IPS DF 4.7 (cell line): Measurements from ENCODE around the gene DLG2.
"Not testable (repeated sequence)": the region's sequence is repeated elsewhere in the genome, so short reads cannot be mapped to it uniquely, and the experiment has no call there.

Source experiments
- DNase-seq: peaks from one replicate; pipeline ENCODE4 v3.0.0-alpha.2; 2013; ENCODE audit warnings: low spot score; ENCODE audit errors: extremely low read depth

The DLG2 gene

DNA sequence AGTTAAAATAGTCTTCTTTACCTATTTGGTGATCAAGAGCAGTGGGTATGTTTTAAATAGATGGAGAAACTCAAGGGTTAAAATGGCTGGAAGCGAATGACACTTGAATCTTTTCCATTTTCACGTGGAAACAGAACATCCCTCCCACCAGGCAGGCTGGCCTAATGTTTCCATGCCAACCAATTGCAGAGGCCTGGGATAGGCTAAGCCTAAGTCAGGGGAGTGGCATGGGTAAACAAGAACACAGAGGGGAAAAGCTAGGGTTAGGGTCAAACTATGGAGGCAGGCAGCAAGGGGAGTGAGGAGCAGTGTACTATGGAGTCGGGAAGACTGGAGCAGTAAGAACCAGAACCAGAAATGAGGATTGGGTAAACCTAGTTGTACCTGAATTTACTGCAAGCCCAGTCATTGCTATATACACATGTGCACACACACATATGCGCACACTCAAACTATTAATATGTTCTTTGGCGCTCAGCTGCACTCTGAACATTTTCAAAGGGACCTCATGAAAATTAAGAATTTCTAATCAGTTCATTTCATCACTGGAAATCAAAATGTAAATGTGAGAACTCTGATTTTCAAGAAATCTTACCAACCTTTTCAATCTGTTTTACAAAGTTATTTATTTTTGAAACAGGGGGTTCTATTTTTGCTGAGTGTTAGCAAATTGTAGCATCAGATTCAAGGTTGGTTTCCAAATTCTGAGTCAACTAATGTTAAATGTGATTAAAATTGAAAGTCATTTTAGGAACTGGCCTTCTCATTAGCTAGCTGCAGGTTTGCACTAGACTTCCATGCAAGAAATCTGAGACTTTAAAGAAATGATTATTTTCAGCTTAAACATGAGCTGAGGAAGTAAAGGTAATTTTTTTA lies 2014.0 kb downstream of the DLG2 start:
- peak; percentile 11 for DNase-seq

DNA sequence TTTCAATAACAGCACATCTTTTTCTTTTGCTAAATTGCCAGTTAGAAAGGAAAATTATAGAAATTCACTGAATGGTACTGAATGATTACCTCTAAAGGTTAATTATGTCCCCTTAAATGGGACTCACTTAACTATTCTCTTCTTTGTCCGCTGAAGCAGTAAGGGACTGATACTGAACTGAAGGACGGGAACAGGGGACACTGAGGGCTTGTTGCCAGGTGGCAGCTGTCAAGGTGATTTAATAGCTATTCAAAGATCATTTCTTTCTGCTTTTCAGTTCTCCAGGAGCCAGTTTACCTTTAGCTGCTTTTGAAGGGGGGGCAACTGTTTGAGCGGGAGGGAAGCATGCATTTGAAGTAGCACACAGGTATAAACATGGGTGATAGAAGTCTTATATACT lies 2015.5 kb downstream of the DLG2 start:
- DNase-seq: no peak

DNA sequence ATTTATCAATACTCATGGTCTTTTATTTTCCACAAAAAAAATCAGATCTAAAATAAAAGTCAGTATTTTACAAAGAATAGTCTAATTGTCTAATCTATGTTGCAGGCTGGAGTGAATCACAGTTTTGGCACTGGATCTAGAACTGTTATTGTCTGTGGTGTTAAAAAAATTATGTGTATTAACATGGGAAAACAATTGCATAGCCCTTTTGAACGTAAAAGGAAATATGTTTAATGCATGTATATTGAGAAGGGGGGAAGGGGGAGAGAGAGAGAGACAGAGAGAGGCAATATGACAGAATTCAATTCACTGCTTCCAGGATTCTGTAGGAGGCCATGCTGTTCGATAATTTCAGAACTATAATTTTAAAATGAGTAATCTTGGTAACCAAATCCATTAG lies 2016.1 kb downstream of the DLG2 start:
- no peak for DNase-seq

DNA sequence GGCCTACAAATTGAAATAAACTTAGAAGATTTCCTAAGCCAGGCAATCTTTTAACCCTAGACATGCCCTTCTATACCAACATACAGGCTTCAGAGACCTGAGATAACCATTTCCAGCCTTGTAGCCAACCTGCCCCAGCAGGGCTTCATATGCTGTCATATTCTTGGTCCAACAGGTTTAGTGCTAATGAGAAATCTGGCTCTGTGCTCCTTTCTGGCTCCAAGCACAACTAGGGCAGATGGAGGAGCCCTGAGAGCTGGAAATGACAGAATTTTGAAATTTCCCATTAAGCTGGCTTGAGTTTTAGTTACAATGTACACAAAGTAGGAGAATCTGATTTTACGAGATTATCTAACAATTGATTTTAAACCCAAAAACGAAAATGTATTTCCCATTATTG lies 2018.0 kb downstream of the DLG2 start:
- no peak for DNase-seq

DNA sequence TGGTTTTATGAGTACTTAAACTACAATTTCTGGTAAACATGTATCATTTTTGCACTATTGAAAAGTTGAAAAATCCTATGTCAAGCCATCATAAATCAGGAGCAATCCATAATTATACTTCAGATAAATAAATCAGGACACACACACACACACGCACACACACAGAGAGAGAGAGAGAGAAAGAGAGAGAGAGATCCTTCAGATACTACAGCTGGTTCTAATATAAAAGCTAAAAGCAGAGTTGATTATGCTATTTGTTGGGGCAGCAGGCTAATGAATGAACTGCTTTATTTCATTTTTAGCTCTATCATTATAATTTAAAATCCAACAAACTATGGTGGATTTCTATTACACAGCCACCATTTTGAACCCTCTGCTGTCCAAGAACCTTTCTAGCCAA lies 2018.6 kb downstream of the DLG2 start:
- no peak for DNase-seq

DNA sequence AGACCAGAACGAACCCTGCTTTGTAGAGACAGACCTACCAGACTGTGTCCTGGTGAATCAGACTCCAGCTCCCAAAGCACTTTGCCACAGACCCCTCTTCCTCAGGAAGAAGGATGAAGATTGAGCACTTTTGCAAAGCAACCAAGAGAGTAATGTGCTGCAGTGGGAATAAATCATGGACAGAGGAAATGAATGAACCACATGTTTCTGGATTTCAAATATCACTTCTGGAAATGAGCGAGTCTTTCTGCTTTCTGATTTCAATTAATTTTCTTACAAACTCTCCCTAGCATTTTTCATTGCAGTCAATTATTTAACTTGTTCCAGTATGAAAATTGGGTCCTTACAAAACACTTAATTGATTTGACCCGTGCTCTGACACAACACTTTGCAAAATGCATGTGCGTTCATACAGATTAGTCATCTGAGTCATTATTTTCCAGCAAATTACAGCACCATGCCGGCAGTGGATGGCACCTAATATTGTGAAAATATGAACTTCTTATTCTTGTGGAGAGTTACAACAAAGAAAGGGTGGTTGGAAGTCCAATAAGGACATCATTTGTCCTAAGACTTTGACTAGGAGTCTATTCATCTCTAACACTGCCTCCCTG lies 2025.1 kb downstream of the DLG2 start:
- no peak for DNase-seq

DNA sequence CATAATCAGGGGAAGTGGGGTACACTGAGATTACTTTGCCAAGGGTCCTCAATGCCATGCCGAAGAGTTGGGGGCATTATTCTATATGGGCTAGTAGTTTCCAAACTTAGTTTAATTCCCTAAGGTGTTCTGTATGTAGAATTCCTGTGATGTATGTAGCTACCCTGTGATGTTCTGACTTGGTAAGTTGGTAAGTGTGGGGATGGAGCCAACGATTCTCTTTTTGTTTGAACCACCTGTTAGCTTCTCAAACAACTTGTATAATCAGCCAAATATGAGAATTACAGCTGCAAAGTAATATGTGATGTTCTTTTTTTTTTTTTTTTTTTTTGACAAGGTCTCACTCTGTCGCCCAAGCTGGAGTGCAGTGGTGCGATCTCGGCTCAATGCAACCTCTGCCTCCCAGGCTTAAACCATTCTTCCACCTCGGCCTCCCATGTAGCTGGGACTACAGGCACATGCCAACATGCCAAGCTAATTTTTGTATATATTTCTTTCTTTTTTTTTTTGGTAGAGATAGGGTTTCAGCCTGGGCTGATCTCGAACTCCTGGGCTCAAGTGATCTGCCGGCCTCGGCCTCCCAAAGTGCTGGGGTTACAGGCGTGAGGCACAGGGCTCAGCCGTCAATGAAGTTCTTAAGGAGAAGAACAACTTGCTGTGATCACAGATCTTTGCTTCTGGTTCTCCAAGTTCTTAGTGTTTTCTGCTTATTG lies 2025.8 kb downstream of the DLG2 start:
- DNase-seq: no peak

DNA sequence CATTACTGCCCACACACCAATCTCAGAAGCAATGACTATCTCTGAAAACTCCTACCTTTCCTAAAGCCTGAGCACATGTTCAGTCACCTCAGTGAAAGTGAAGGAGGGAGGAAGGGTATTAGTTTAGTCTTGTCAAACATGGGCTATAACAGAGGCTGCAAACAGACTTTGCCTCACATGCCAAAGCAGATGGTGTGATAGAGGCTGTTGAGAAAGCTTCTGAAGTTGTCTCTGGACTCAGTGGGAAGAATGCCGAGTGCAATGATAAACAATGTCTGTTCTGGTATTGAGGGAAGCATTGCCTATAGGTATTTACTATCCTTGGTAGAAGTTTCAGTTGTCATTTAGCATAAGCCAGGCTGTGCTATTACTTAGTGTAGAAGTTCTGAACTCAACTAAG lies 2026.5 kb downstream of the DLG2 start:
- DNase-seq: no peak

DNA sequence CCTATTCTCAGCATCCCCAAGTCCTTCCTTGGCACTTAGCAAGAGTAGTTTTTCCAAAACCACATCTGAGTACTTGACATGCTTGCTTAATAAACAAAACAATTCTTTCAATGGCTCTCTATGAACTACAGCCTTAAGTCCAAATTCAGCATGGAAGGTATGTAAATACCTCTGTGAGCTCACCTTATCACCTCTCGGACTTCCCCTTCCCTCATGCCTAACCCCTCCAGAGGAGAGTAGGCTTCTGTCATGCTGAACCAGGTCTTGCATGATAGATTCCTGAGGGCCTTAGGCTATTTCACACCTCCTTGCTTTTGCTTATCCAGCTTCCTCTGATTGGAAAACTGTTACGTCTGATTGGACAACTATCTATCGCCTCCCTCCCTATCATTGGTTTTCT lies 2028.1 kb downstream of the DLG2 start:
- no peak for DNase-seq

DNA sequence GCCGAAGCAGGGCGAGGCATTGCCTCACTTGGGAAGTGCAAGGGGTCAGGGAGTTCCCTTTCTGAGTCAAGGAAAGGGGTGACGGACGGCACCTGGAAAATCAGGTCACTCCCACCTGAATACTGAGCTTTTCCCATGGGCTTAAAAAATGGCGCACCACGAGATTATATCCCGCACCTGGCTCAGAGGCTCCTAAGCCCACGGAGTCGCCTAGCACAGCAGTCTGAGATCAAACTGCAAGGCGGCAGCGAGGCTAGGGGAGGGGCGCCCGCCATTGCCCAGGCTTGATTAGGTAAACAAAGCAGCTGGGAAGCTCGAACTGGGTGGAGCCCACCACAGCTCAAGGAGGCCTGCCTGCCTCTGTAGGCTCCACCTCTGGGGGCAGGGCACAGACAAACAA lies 2039.3 kb downstream of the DLG2 start:
- not testable (repeated sequence) for DNase-seq

DNA sequence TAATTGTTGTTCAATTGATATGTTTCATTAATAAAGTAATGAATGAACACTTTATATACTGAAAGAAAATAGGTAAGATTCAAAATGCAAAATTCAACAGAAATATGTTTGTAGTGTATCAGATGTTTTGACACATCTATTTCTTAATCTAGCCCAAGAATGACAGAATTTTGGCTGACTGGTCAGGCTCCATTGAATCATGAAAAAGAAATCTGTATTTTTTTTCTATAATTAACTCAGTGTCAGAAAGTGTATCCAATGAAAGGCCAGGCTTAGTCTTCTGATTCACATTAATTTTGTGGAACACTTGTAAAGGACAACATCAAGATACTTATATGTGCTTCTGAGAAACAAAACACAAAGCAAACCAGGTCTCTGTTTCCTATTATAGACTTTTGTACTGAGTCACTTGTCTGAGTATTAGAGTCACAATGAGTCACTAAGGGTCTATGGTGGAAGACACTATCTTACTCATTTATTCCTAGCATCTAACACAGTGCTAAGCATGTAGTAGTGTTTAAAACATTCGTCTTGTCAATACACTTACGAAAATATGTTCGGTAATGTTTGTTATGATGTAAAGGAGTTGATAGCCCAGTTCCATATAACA lies 2043.3 kb downstream of the DLG2 start:
- no peak for DNase-seq

DNA sequence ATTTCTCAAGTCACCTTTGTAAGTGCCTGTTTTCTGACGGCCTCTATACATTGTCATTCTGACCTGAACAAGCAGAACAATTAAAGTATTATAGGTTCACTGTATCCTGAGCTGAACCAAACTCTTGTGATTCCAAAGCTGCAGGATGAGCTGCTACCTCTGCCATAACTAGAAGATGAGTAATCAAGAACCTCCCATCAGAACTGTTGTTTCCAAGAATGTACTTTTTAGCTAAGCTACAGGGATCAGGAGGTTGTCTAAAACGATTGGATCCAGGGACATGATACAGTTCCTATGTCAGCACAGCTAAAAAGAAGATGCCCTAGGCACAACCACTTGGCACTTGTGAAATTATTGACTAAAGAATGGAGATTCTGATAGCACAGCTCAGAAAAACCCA lies 2052.6 kb downstream of the DLG2 start:
- DNase-seq: no peak

DNA sequence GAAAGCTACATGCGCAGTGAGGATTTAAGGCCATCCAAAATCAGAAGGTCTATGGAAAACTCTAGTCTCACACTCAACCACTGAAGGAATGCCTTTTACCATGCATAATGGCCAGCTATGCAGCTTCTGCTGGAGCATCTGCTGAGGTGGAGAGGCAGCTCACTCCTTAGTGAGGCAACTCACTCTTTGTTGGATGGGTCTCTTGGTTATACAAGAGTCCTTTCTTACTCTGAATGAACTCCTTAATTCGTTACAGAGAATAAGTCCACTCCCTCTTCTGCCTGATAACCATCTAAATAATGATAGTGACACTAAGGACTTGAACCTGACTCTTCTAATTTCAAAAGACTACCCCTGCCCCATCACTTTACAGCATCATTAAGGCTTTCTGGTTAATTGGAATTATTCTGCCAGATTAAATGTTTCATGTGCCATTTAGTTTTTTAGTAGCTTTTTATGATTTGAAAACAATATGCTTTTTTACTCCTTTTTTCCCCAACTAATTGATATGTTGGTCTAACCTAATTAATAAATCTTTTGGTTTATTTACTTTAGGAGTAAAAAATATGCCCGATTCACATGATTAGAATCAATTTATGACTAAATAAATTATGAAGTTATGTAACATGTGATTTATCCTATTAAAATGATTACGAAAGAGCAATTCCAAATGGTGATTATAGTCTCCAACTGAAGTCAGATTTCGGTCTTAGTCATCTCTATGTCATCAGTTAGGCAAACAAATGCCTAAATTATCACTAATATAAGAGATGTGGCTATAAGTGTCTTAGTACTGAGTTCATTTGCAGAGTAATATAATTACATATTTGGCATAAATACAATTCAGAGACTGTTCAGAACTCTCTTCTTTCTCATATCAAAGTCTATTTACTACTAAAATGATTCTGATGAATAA lies 2054.3 kb downstream of the DLG2 start:
- DNase-seq: no peak

DNA sequence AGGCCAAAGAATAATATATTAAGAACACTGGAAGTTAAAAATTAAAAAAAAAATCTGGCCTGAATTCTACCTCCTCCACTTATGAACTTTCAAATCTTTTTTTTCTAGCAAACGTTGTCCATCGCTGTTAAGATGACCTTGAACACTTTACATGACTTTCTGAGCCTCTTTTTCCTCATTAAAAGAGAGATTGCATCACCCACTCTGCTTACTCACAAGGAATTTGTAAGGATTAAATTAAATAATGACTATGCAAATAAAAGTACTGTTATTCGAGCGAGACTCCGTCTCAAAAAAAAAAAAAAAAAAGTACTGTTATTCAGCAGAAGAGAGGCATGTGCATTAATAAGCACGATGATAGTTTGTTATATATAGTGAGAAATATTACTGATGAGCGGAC lies 2055.8 kb downstream of the DLG2 start:
- DNase-seq: no peak

DNA sequence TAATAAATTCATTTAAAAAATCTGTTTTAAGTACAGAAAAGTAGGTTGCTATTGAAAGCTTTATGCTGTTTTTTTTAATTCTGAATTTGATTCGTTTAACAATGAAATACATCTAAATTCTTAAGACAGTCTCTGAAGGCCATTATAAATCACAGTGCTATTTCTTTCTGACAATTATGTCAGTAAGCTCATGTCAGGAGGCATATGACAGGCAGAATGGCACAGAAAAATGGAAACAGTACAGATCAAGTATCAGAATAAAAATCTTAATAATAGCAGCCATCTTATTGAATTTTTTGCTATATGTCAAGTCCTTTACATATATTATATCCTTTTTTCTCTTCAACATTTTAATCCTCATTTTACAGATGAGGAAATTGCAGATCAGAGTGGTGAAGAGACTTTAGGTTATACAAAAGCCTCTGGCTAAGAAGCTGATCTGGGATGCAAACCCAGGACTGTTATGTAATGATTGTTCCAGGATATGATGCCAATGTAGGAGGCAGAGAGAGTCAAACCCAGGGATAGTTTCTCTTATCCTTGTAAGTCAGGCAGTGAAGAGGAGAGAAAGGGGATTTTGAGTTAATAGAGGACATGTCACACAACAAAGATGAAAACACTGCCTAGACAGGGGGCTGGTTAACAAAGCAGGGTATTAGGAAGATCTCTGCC lies 2057.9 kb downstream of the DLG2 start:
- no peak for DNase-seq

DNA sequence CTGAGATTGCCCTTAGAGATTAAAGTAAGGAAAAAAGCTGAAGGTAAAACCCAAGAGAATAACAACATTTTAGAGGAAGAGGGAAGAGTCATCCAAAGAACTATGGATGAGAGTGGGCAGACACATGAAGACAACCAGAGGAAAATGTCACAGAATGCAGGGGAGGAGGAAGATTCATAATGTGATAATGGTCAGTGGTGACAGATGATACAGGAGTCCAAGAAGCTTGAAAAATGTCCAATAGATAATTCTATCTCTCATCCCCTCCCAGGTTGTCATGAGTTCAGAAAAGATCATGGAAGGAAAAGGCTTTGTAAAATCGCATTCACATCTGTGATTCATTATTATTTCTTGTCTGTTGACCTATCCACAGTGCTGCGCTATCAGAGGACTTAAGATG lies 2058.6 kb downstream of the DLG2 start:
- no peak for DNase-seq

DNA sequence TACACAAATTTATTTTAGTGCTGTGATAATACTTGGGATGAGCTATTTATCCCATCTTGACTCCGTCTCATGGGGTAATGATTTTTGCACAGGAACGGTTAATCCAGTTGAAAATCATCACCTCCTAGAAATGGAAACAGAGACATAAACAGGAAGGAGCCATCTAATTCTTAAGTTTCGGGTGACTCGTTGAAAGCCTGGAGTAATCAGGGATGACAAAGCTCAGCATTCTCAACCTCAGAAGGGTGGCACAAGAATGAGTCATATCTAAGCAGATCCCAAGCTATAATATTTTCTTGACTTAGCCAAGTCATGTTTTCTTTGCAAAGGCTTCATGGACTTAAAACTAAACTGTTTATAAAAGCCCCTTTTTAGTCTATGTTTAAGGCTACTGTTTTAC lies 2060.2 kb downstream of the DLG2 start:
- DNase-seq: no peak

DNA sequence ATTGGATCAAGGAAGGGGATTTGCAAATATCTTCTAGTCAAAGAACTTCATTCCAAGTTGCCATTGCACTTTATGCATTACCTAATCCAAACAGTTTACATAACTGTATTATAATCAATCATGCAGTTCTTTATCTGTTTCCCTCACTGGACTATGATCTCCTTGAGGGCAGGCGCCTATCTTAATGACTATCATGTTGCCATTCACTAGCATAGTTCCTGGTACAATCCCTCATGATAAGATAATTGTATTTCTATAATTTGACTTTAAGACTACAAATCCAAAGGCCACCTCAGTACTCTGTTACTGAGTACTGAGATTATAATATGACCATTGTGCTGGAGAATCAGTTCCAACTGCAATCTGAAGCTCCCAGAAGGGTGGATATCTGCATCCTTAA lies 2062.3 kb downstream of the DLG2 start:
- DNase-seq: no peak

DNA sequence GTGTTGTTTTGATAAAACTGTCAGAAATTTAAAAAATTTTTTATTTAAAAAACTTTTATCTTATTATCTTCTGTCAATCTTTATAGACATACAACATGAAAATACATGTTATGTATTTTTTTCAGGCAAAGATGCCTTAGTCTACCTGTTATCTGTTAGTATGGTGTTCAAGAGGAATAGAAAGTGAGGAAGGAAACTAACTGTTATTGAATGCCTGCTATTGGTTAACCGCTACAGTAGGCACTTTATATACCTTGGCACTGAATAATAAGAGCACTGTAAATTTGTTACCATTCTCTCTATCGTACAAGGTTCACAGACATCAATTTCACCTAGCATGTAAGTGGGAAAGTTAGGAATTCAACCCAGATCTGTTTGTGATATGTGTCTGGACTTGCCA lies 2068.9 kb downstream of the DLG2 start:
- DNase-seq: no peak

DNA sequence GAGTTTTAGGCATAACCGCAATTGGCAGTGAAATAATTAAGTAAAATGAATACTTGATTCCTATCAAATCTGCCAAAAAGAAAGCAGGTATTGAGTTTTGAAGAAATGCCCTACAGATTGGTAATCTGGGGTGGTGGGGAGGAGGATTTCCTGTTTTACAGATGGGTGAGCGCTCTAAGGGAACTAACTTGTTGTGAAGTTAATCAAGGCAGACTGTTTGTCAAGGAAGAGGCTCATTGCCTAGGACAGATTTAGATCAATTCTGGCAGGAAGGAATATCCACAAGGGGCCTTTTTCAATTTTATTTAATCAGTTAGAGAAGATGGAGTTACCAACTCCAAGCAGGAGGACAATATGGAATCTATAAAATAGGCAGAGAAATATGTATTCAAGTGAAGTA lies 2069.5 kb downstream of the DLG2 start:
- DNase-seq: no peak
